Muscle of leg (tissue), 11 donors: ENCODE measurements around the gene LRRTM4. TPM values are rescaled to one million over a fixed set of nuclear protein-coding genes. Genes with fewer than 3 reads are reported as not detected.

Source experiments
- DNase-seq: peaks from one replicate; pipeline ENCODE4 v3.0.0; 2013
- H3K27ac ChIP-seq: one replicate; pipeline ENCODE4 v1.5.1; 2013; ENCODE audit warnings: mild to moderate bottlenecking, low read length, control low read depth
- H3K27me3 ChIP-seq: one replicate; pipeline ENCODE4 v1.6.1; 2013; ENCODE audit warnings: low read length; ENCODE audit not compliant: control insufficient read depth, insufficient read depth
- H3K36me3 ChIP-seq: one replicate; pipeline ENCODE4 v1.6.1; 2013; ENCODE audit warnings: low read length; ENCODE audit not compliant: control insufficient read depth, insufficient read depth
- H3K4me1 ChIP-seq: one replicate; pipeline ENCODE4 v1.6.1; 2013; ENCODE audit warnings: low read length; ENCODE audit not compliant: control insufficient read depth, insufficient read depth
- H3K4me3 ChIP-seq: one replicate; pipeline ENCODE4 v1.5.1; 2013; ENCODE audit warnings: low read length, control low read depth
- H3K9me3 ChIP-seq: replicated peaks from 2 replicates; pipeline ENCODE4 v1.6.1; 2013; ENCODE audit warnings: low read depth, low read length; ENCODE audit not compliant: control insufficient read depth
- WGBS: methylation state at CpG from one replicate; pipeline ENCODE4 v1.1.5; 2013; ENCODE audit warnings: missing lambda C conversion rate; ENCODE audit not compliant: insufficient coverage; 5-methylcytosine and 5-hydroxymethylcytosine counted together
- polyA plus RNA-seq, 8 donors: library from polyadenylated mRNA; unstranded; fragments of 120-200 nt; gene quantifications; one replicate each; pipeline versions ENCODE4 v1.2.1 to v1.2.3, GENCODE V29; 2013; ENCODE audit warnings: inconsistent platforms in 1 of 8, low replicate concordance in 1 of 8; ENCODE audit not compliant: insufficient read length in 8 of 8, insufficient read depth in 1 of 8
- total RNA-seq: library from RNA; stranded (reverse); fragments of 120-200 nt; gene quantifications from one replicate; pipeline ENCODE4 v1.2.4, GENCODE V29; 2013

LRRTM4 gene
- total and polyA plus RNA-seq, 9 donors, result 0.24 to 2.5 (median 0.73) TPM

DNA sequence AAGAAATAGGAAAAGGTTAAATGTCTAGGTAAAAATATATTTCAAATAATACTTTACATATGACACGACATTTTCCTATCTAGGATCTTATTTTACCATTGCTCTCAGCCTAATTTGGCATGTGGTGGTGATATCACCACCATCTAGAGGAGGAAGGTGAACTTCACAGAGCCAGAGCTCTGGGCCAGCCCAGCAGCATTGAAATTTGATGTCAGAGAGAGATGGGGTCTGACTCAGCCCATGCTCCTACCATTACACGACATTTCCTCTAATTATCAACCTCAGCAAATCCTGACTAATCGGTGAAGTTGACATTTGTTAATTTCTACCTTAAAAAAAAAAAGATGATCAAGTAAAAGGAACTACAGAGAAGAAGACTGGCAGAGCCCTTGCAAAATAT lies 42.3 kb downstream of the LRRTM4 start:
- H3K4me3 ChIP-seq, result no peak overlapping the region
- H3K27me3 ChIP-seq, result no peaks in the 10 kb centered on the region
- DNase-seq, result no peak
- no CpG with 5 or more reads among the region's 3 CpGs for WGBS
- no peak overlapping the region for H3K27ac ChIP-seq
- no peaks in the 10 kb centered on the region for H3K36me3 ChIP-seq
- H3K4me1 ChIP-seq, result no peaks in the 10 kb centered on the region
- H3K9me3 ChIP-seq, result peaks cover 5% of the 10 kb centered on the region

DNA sequence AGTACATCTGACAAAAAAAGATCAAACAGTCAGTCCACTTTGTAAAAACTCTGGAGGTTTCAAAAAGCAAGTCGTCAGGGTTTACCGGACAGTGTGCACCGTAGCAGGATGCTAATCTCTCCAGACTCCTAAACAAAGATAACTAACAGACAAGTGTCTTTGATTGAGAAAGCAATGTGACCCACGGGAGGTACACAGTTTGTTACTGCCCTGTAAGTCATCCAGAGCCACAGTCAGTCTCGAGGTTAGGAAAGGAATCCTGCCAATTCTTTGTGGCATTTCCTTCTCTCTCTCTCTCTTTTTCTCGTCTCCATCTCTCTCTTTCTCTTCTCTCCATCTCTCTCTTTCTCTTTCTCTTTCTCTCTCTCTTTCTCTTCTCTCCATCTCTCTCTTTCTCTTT lies 42.8 kb downstream of the LRRTM4 start:
- H3K27ac ChIP-seq, result no peak overlapping the region
- WGBS, result 27% methylated on average over 3 of the region's 6 CpGs
- peaks cover 5% of the 10 kb centered on the region for H3K9me3 ChIP-seq
- no peaks in the 10 kb centered on the region for H3K36me3 ChIP-seq
- no peak for DNase-seq
- H3K4me1 ChIP-seq, result no peaks in the 10 kb centered on the region
- H3K27me3 ChIP-seq, result no peaks in the 10 kb centered on the region
- H3K4me3 ChIP-seq, result no peak overlapping the region

- Histone ChIP-seq H3K4me1 (no peaks in the 10 kb centered on the region), H3K27ac (no peak overlapping the region), H3K9me3 (no peaks in the 10 kb centered on the region), H3K36me3 (no peaks in the 10 kb centered on the region), H3K27me3 (no peaks in the 10 kb centered on the region), H3K4me3 (no peak overlapping the region)
- no peak for DNase-seq
- WGBS, result no CpG with 5 or more reads among the region's 3 CpGs
Measured at GRCh38 chr2:77470096-77470495, 52.1 kb downstream of the LRRTM4 start.

DNA sequence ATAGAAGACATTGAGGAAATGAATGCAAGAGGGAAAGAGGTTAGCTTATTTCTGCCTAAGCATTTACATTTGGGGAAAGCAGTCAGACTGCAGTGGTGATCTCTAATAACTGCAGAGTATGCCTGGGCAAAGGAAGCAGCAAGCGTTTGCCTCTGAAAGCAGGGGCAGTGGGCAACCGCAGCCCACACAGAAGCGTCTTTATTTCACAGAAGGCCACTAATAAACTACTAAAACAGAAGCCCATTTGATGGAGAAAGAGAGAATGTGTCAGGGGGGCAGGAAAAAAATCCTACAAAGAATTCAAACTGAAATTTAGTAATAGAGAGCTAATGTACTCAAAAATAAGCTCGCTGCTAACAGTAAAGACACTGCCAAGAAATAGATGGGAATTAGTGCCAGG lies 53.1 kb downstream of the LRRTM4 start:
- Histone ChIP-seq H3K27me3 (no peaks in the 10 kb centered on the region), H3K4me1 (no peaks in the 10 kb centered on the region), H3K4me3 (no peak overlapping the region), H3K27ac (no peak overlapping the region), H3K9me3 (no peaks in the 10 kb centered on the region), H3K36me3 (no peaks in the 10 kb centered on the region)
- no peak for DNase-seq
- WGBS, result no CpG with 5 or more reads among the region's 4 CpGs

DNA sequence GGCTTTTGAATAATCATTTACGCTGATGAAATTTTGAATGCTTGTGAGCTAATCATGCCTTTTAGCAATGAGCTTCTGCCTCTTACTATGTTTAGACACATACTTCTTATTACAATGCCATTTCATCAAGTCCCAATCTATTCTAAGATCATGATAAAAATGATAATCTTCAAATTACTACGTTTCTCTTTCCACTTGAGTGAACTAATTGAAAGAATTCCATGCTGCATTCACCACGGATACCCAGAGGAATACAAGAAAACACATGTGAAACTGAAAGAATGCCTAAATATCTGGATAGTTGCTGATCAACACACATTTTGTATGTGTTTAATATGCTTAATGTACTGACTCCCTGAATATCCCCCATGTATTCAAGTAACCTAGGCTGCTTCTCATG lies 62.3 kb downstream of the LRRTM4 start:
- no peaks in the 10 kb centered on the region for H3K4me1 ChIP-seq
- H3K27ac ChIP-seq, result no peak overlapping the region
- H3K36me3 ChIP-seq, result no peaks in the 10 kb centered on the region
- WGBS, result no CpG with 5 or more reads among the region's 3 CpGs
- H3K9me3 ChIP-seq, result no peaks in the 10 kb centered on the region
- no peak for DNase-seq
- H3K27me3 ChIP-seq, result no peaks in the 10 kb centered on the region
- no peak overlapping the region for H3K4me3 ChIP-seq

DNA sequence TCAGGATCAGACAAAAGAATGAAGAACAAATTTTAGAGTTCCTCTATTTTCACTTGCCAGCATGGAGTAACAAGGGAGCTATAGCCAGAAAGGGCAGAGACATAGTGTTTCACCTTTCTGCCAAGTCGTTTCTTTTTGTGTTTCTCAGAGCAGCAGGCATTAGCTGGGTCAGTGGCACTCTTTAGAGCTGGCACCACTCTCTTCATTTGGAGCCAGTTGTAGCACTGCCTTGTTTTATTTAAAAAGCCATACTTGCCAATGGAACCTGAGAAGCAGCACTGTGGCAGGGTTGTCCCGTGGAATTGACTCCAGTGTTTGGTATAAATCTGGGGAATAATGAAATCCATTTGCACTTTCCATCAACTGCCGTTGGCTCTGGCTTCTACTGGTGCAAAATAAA lies 64.0 kb downstream of the LRRTM4 start:
- whole genome bisulfite sequencing, result 38% methylated on average over 1 of the region's 3 CpGs
- Histone ChIP-seq H3K4me3 (no peak overlapping the region), H3K27me3 (no peaks in the 10 kb centered on the region), H3K27ac (no peak overlapping the region), H3K36me3 (no peaks in the 10 kb centered on the region), H3K9me3 (no peaks in the 10 kb centered on the region), H3K4me1 (no peaks in the 10 kb centered on the region)
- DNase-seq, result peak; percentile 30

DNA sequence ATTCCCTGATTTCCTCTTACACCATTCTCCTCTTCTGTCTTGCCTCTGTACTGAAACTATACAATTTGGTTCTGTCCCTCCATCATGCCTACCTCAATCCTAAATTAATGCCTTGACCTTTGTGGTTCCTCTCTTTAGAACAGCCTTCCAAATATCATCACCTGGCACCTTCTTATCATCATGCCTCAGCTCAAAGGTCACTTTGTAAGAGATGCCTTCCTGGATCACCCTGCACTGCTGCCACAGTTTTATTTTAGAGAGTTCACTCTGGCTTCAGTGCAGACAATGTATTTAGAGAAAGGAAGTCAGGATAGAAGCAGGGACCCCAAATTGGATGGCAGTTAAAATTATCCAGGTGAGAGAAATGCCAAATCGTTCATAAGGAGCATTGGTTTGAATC lies 64.5 kb downstream of the LRRTM4 start:
- H3K27ac ChIP-seq, result no peak overlapping the region
- no peaks in the 10 kb centered on the region for H3K27me3 ChIP-seq
- H3K9me3 ChIP-seq, result no peaks in the 10 kb centered on the region
- DNase-seq, result no peak
- no peak overlapping the region for H3K4me3 ChIP-seq
- no peaks in the 10 kb centered on the region for H3K36me3 ChIP-seq
- no peaks in the 10 kb centered on the region for H3K4me1 ChIP-seq
- no CpG with 5 or more reads among the region's 1 CpG for WGBS

GRCh38 chr2:77443076-77443475 lies 79.1 kb downstream of the LRRTM4 start:
- WGBS, result 77% methylated on average over 2 of the region's 5 CpGs

DNA sequence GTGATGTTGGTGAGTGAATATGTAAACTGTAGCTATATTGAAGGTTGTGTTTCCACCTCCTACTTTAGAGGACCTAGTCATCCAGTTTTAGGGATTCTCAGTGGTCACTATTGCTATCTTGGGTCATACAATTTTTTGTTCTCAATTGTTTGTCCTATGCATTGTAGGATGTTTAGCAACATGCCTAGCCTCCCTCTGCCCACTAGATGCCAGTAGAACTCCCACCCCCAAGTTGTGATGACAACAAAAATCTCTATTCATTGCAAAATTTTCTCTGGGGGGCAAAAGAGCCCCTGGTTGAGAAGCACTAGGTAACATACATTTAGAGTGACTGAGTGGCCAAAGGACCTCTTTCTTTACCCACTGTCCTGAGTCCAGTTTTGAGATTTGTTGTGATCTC lies 87.3 kb downstream of the LRRTM4 start:
- Histone ChIP-seq H3K27me3 (no peaks in the 10 kb centered on the region), H3K4me1 (no peaks in the 10 kb centered on the region), H3K4me3 (no peak overlapping the region), H3K36me3 (no peaks in the 10 kb centered on the region), H3K27ac (no peak overlapping the region), H3K9me3 (no peaks in the 10 kb centered on the region)
- DNase-seq, result no peak

More at GRCh38 chr2:77443076-77443475, 79.1 kb downstream of the LRRTM4 start:
- DNase-seq, result no peak
- no peak overlapping the region for H3K27ac ChIP-seq
- no peak overlapping the region for H3K4me3 ChIP-seq
- no peaks in the 10 kb centered on the region for H3K4me1 ChIP-seq
- H3K27me3 ChIP-seq, result no peaks in the 10 kb centered on the region
- no peaks in the 10 kb centered on the region for H3K9me3 ChIP-seq
- H3K36me3 ChIP-seq, result no peaks in the 10 kb centered on the region

- Histone ChIP-seq H3K9me3 (no peaks in the 10 kb centered on the region), H3K27me3 (no peaks in the 10 kb centered on the region), H3K36me3 (no peaks in the 10 kb centered on the region), H3K4me1 (no peaks in the 10 kb centered on the region), H3K27ac (no peak overlapping the region), H3K4me3 (no peak overlapping the region)
- DNase-seq, result no peak
- no CpG with 5 or more reads among the region's 4 CpGs for WGBS
Measured at GRCh38 chr2:77428946-77429345, 93.2 kb downstream of the LRRTM4 start.

- Histone ChIP-seq H3K9me3 (no peaks in the 10 kb centered on the region), H3K4me3 (no peak overlapping the region), H3K27ac (no peak overlapping the region), H3K4me1 (no peaks in the 10 kb centered on the region), H3K36me3 (no peaks in the 10 kb centered on the region), H3K27me3 (no peaks in the 10 kb centered on the region)
- no peak for DNase-seq
- WGBS, result no CpG with 5 or more reads among the region's 4 CpGs
Measured at GRCh38 chr2:77421971-77422370, 100.2 kb downstream of the LRRTM4 start.
